Loucy (cell line): Measurements from ENCODE around the gene TUT1.
A peak's percentile ranks its signal among the peaks of the same experiment; 100 is the strongest.
"Not testable (repeated sequence)": the region's sequence is repeated elsewhere in the genome, so short reads cannot be mapped to it uniquely, and the experiment has no call there.

Source experiments
- H2AFZ ChIP-seq: fragments of 200-600 bp; sonication (generic); 2 replicates; pipeline ENCODE4 v1.6.0; 2016; ENCODE audit warnings: antibody characterized with exemption, mild to moderate bottlenecking, low read length, moderate library complexity
- H3F3A ChIP-seq: fragments of 200-600 bp; 2 replicates; pipeline ENCODE4 v1.6.0; 2016; ENCODE audit warnings: antibody characterized with exemption, low read depth, mild to moderate bottlenecking
- H3K27me3 ChIP-seq: fragments of 200-600 bp; sonication (generic); 2 replicates; pipeline ENCODE4 v1.6.1; 2014; ENCODE audit warnings: low read length, mild to moderate bottlenecking; ENCODE audit not compliant: insufficient read depth, poor library complexity, severe bottlenecking
- H3K36me3 ChIP-seq: fragments of 200-600 bp; sonication (generic); 2 replicates; pipeline ENCODE4 v1.6.1; 2016; ENCODE audit warnings: low read length; ENCODE audit not compliant: insufficient read depth
- H3K4me1 ChIP-seq: fragments of 200-600 bp; sonication (generic); 2 replicates; pipeline ENCODE4 v1.5.1; 2014; ENCODE audit warnings: low read length, mild to moderate bottlenecking; ENCODE audit not compliant: insufficient read depth, poor library complexity, severe bottlenecking
- H3K4me2 ChIP-seq: fragments of 200-600 bp; sonication (generic); 2 replicates; pipeline ENCODE4 v1.6.0; 2014; ENCODE audit warnings: antibody characterized with exemption, low read length, low read depth, mild to moderate bottlenecking; ENCODE audit not compliant: poor library complexity, severe bottlenecking
- H3K4me3 ChIP-seq: fragments of 200-600 bp; sonication (generic); 2 replicates; pipeline ENCODE4 v1.5.1; 2014; ENCODE audit warnings: low read length, mild to moderate bottlenecking, mixed read lengths; ENCODE audit not compliant: poor library complexity, severe bottlenecking
- H3K79me2 ChIP-seq: fragments of 200-600 bp; sonication (generic); 2 replicates; pipeline ENCODE4 v1.6.1; 2014; ENCODE audit warnings: low read length; ENCODE audit not compliant: insufficient read depth
- H3K9ac ChIP-seq: fragments of 200-600 bp; sonication (generic); 2 replicates; pipeline ENCODE4 v1.6.0; 2014; ENCODE audit warnings: mild to moderate bottlenecking, low read depth, low read length, moderate library complexity; ENCODE audit not compliant: poor library complexity, severe bottlenecking
- H3K9me2 ChIP-seq: fragments of 200-600 bp; sonication (generic); replicated peaks from 2 replicates; pipeline ENCODE4 v1.6.1; 2016; ENCODE audit warnings: low read depth, low read length, mixed read lengths
- H3K9me3 ChIP-seq: fragments of 200-600 bp; sonication (generic); 2 replicates; pipeline ENCODE4 v1.6.1; 2014; ENCODE audit warnings: mild to moderate bottlenecking, antibody characterized with exemption, low read length, low read depth; ENCODE audit not compliant: insufficient read depth
- H4K20me1 ChIP-seq: fragments of 200-600 bp; sonication (generic); 2 replicates; pipeline ENCODE4 v1.6.0; 2014; ENCODE audit warnings: antibody characterized with exemption, low read length, mild to moderate bottlenecking; ENCODE audit not compliant: insufficient read depth, poor library complexity, severe bottlenecking
- CTCF ChIP-seq: fragments of 200-600 bp; sonication (generic); conservative IDR thresholded peaks from 2 replicates; pipeline ENCODE4 v1.5.1; 2014; ENCODE audit warnings: mild to moderate bottlenecking, antibody characterized with exemption, low read length
- EZH2phosphoT487 ChIP-seq: fragments of 200-600 bp; IDR thresholded peaks from 2 replicates; pipeline ENCODE4 v1.6.1; 2018; ENCODE audit warnings: antibody characterized with exemption, mild to moderate bottlenecking, moderate library complexity, borderline replicate concordance

The TUT1 gene

GRCh38 chr11:62588966-62589637, 2.2 kb downstream of the TUT1 start:
- Histone ChIP-seq H3F3A (peaks cover 12% of the 10 kb centered on the region), H2AFZ (no peak overlapping the region), H3K4me1 (peaks cover 26% of the 10 kb centered on the region), H3K4me3 (no peak overlapping the region), H3K9me3 (no peaks in the 10 kb centered on the region), H3K4me2 (peak overlapping the region; percentile 73), H3K79me2 (peaks cover 59% of the 10 kb centered on the region), H3K9me2 (no peaks in the 10 kb centered on the region), H4K20me1 (peaks cover 18% of the 10 kb centered on the region), H3K9ac (peak overlapping the region; percentile 44), H3K36me3 (peaks cover 20% of the 10 kb centered on the region; the same call in 1 of the 2 replicates), H3K27me3 (no peaks in the 10 kb centered on the region)
- TF ChIP-seq EZH2phosphoT487 (no peak), CTCF (peak; percentile 52)

- not testable (repeated sequence) for H2AFZ ChIP-seq, H3K9ac ChIP-seq, H3K4me3 ChIP-seq, H3K9me2 ChIP-seq, H4K20me1 ChIP-seq, H3K9me3 ChIP-seq, H3K4me2 ChIP-seq, H3K27me3 ChIP-seq, H3F3A ChIP-seq
- Histone ChIP-seq H3K36me3 (peaks cover 20% of the 10 kb centered on the region; the same call in 1 of the 2 replicates), H3K79me2 (peaks cover 65% of the 10 kb centered on the region), H3K4me1 (peaks cover 11% of the 10 kb centered on the region)
Measured at GRCh38 chr11:62585356-62585755, 6.0 kb downstream of the TUT1 start.

GRCh38 chr11:62581735-62582134, 9.6 kb downstream of the TUT1 start:
- not testable (repeated sequence) for H3K4me2 ChIP-seq, H3K9me2 ChIP-seq, H3K4me1 ChIP-seq, H3K4me3 ChIP-seq, H2AFZ ChIP-seq, H3K27me3 ChIP-seq, H4K20me1 ChIP-seq, H3K9ac ChIP-seq, H3K9me3 ChIP-seq, H3F3A ChIP-seq
- peaks cover 36% of the 10 kb centered on the region; the same call in 1 of the 2 replicates for H3K36me3 ChIP-seq
- H3K79me2 ChIP-seq, result peaks cover 35% of the 10 kb centered on the region; the same call in 1 of the 2 replicates

- Histone ChIP-seq H3K27me3 (no peaks in the 10 kb centered on the region), H3K4me1 (no peaks in the 10 kb centered on the region), H3K79me2 (peaks cover 31% of the 10 kb centered on the region; the same call in 1 of the 2 replicates), H3K36me3 (peaks cover 39% of the 10 kb centered on the region; the same call in 1 of the 2 replicates), H4K20me1 (peaks cover 4% of the 10 kb centered on the region), H2AFZ (no peak overlapping the region), H3K4me3 (no peak overlapping the region), H3K9me3 (no peaks in the 10 kb centered on the region), H3K4me2 (no peak overlapping the region), H3K9me2 (no peaks in the 10 kb centered on the region), H3F3A (no peaks in the 10 kb centered on the region), H3K9ac (no peak overlapping the region)
- TF ChIP-seq EZH2phosphoT487 (no peak), CTCF (no peak)
Measured at GRCh38 chr11:62580959-62581715, 10.2 kb downstream of the TUT1 start.
